ENCODE results near the gene MAVS.

Gene MAVS

DNA sequence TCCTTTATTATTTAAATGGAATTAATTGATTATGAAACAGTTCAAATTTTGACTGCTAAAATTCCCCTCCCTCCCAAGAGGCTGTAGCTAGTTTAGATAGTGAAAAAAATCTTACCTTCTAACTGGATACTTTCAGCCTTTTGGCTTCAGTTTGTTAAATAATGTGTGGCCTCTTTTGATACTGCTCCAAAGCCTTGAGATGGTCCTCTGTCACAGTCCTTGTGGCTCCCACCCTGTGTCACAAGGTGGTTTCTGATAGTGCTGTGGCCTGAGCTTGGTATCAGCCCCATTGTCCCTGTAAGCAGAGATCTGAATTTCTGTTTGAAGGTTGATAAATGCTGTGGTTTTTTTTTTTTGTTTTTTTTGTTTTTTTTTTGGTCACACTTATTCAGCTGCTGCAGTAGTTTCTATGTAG lies 63.3 kb downstream of the MAVS start:
- H3K4me3 ChIP-seq (replicated peaks; ENCODE audit: low read depth, low read length): no peak overlapping the region
- TF ChIP-seq, protein P1, sequence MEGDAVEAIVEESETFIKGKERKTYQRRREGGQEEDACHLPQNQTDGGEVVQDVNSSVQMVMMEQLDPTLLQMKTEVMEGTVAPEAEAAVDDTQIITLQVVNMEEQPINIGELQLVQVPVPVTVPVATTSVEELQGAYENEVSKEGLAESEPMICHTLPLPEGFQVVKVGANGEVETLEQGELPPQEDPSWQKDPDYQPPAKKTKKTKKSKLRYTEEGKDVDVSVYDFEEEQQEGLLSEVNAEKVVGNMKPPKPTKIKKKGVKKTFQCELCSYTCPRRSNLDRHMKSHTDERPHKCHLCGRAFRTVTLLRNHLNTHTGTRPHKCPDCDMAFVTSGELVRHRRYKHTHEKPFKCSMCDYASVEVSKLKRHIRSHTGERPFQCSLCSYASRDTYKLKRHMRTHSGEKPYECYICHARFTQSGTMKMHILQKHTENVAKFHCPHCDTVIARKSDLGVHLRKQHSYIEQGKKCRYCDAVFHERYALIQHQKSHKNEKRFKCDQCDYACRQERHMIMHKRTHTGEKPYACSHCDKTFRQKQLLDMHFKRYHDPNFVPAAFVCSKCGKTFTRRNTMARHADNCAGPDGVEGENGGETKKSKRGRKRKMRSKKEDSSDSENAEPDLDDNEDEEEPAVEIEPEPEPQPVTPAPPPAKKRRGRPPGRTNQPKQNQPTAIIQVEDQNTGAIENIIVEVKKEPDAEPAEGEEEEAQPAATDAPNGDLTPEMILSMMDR (IDR thresholded peaks at IDR 0.05; ENCODE audit: low read length, missing control alignments): no peak
- no peak for DNase-seq (ENCODE audit: low read depth)

DNA sequence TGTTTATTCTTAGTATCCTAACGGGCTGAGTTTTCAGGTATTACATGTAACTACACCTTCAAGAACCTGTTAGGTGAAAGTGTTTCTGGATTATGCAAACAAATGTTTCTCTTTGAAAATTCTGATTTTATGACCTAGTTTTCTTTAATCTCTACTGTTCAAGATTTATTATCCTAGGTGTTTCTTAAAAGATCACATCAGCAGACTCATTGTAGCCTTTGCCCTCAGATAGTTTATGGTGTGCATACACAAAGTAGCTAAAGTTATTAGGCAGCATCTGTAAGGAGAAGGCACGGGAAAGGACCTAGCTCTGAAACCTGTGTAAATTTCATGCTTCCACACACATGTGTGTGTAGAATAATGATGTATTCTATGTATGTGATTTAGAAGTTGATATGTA lies 64.2 kb downstream of the MAVS start:
- DNase-seq (ENCODE audit: low read depth): no peak
- H3K4me3 ChIP-seq (replicated peaks; ENCODE audit: low read depth, low read length): no peak overlapping the region
- TF ChIP-seq, protein P1 (IDR thresholded peaks at IDR 0.05; ENCODE audit: low read length, missing control alignments): no peak

DNA sequence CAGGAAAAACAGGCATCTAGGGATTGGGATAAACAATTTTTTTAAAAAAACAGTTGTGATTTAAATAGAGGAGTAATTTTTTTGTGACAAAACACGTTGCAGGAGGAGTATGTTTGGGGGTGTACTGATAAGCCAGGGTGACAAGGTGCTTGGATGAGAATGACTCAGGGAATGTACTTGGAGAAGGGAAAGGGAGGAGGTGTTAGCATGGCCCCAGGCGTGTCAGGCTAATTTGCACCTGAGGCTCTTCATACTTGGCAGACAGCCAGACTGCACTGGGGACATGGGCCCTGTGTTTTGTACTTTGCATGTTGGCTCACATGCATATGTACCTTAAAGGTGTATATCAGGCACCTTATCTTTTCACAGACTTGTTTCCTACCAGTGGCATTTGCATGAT lies 65.3 kb downstream of the MAVS start:
- TF ChIP-seq, protein P1 (IDR thresholded peaks at IDR 0.05; ENCODE audit: low read length, missing control alignments): no peak
- DNase-seq (ENCODE audit: low read depth): no peak
- no peak overlapping the region for H3K4me3 ChIP-seq (replicated peaks; ENCODE audit: low read depth, low read length)

DNA sequence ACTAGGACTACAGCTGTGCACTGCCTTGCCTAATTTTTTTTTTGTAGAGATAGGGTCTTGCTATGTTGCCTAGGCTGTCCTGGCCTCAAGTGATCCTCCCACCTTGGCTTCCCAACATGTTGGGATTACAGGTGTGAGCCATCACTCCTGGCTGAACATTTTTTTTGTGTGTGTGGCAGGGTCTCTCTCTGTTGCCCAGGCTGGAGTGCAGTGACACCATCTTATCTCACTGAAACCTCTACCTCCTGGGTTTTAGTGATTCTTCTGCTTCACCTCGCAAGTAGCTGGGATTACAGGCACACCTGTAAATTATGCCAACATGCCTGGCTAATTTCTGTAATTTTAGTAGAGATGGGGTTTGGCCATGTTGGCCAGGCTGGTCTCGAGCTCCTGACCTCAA lies 67.8 kb downstream of the MAVS start:
- TF ChIP-seq, protein P1 (IDR thresholded peaks at IDR 0.05; ENCODE audit: low read length, missing control alignments): no peak
- H3K4me3 ChIP-seq (replicated peaks; ENCODE audit: low read depth, low read length): no peak overlapping the region
- DNase-seq (ENCODE audit: low read depth): no peak

DNA sequence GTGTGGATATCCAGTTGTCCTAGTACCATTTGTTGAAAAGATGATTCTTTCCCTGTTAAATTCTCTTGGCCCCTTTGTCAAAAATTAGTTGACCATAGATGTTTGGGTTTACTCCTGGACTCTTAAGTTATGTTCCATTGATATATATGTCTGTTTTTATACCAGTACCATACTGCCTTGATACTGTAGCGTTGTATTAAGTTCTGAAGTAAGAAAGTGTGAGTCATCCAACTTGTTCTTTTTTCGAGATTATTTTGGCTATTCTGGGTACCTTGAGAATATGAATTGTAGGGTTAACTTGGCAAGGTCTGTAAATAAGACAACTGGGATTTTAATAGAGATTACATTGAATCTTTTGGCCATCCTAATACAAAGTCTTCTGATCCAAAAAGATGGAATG lies 69.1 kb downstream of the MAVS start:
- TF ChIP-seq, protein P1 (IDR thresholded peaks at IDR 0.05; ENCODE audit: low read length, missing control alignments): no peak
- DNase-seq (ENCODE audit: low read depth): no peak
- no peak overlapping the region for H3K4me3 ChIP-seq (replicated peaks; ENCODE audit: low read depth, low read length)

DNA sequence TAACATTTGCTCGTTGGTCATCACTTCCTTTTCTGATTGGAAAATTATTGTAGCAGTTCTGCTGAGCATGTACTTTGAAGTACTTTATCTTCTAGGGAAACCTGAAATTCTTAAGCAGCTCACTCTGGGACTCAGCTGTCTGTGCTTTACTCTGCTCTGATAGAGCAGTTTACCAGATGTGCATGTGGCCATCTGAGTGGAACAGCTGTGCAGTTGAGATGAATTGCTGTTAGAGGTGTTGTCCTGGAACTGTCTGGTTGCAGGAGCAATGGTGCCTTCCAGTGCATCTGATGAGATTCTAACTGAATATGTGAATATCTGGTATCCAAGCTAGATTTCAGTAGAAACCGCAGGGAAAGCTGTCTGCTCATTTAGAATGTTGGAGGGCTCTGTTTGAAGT lies 69.7 kb downstream of the MAVS start:
- no peak overlapping the region for H3K4me3 ChIP-seq (replicated peaks; ENCODE audit: low read depth, low read length)
- DNase-seq (ENCODE audit: low read depth): no peak
- TF ChIP-seq, protein P1 (IDR thresholded peaks at IDR 0.05; ENCODE audit: low read length, missing control alignments): no peak

DNA sequence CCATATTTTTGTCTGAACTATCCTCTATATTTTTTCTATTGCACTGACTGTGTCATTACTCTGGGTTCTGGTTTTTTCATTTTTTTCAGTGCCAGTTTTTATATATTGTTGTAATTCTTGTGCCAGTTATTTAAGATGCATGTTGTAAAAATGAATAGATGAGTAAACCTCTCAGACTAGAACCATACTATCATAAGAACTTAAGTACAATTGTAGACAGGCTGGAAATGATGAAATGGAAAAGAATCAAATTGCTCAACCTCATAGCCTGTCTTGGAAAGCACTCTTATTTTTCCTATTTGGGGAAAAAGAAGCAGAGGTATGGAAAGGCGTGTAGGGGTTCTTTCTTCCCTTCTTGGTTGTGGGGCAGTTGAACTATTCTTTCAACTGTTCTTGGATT lies 72.7 kb downstream of the MAVS start:
- H3K4me3 ChIP-seq (replicated peaks; ENCODE audit: low read depth, low read length): no peak overlapping the region
- TF ChIP-seq, protein P1 (IDR thresholded peaks at IDR 0.05; ENCODE audit: low read length, missing control alignments): no peak
- DNase-seq (ENCODE audit: low read depth): peak; percentile 88

Data from fibroblast of pulmonary artery (primary cell).